ENCODE measurements around the gene CHPT1.

CHPT1 gene

DNA sequence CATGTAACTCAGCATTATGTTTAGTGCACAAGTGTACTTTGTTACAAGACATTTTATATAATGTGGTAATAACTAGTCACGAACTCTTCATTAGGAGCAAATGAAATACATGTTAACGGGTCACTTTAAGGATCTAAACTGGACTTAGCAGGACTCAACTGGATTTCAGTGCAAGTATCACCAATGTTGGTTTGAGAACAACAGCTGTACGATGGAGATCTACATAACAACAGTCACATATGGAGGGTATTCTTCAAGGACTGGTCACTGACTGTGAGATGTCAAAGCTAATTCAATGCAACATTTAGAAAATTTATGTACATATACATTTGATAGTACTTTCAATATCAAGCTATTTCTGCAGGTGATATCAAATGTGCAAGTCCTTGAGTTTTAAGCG is 64.3 kb downstream of the CHPT1 start:
- Histone ChIP-seq H3K36me3 (ENCODE audit: control insufficient read depth, insufficient read depth, low read length) (peaks cover 4% of the 10 kb centered on the region), H3K4me1 (no peaks in the 10 kb centered on the region), H3K27ac (no peak overlapping the region), H3K9me3 (ENCODE audit: control insufficient read depth, low read length) (no peaks in the 10 kb centered on the region), H2AFZ (no peak overlapping the region), H3K9ac (no peak overlapping the region), H3K4me2 (ENCODE audit: low read length) (no peak overlapping the region), H3K4me3 (ENCODE audit: low read depth, low read length) (no peak overlapping the region), H3K27me3 (ENCODE audit: control insufficient read depth, insufficient read depth, low read length) (no peaks in the 10 kb centered on the region), H3K79me2 (no peaks in the 10 kb centered on the region)
- TF ChIP-seq CTCF (IDR thresholded peaks at IDR 0.05) = no peak

- no peak overlapping the region for H2AFZ ChIP-seq
- H3K4me3 ChIP-seq (ENCODE audit: low read depth, low read length) = no peak overlapping the region
- no peak overlapping the region for H3K4me2 ChIP-seq (ENCODE audit: low read length)
- H3K9ac ChIP-seq = no peak overlapping the region
- H3K27me3 ChIP-seq (ENCODE audit: control insufficient read depth, insufficient read depth, low read length) = no peaks in the 10 kb centered on the region
- no peak overlapping the region for H3K27ac ChIP-seq
- no peaks in the 10 kb centered on the region for H3K79me2 ChIP-seq
- H3K9me3 ChIP-seq (ENCODE audit: control insufficient read depth, low read length) = no peaks in the 10 kb centered on the region
- no peaks in the 10 kb centered on the region for H3K4me1 ChIP-seq
- TF ChIP-seq CTCF (IDR thresholded peaks at IDR 0.05) = no peak
- H3K36me3 ChIP-seq (ENCODE audit: control insufficient read depth, insufficient read depth, low read length) = peaks cover 2% of the 10 kb centered on the region
Observed at GRCh38 chr12:101763246-101763931, 65.9 kb downstream of the CHPT1 start.

GRCh38 chr12:101764051-101764792 is 66.8 kb downstream of the CHPT1 start:
- no peak overlapping the region for H3K4me2 ChIP-seq (ENCODE audit: low read length)
- no peaks in the 10 kb centered on the region for H3K9me3 ChIP-seq (ENCODE audit: control insufficient read depth, low read length)
- no peaks in the 10 kb centered on the region for H3K4me1 ChIP-seq
- H3K27ac ChIP-seq = no peak overlapping the region
- no peaks in the 10 kb centered on the region for H3K36me3 ChIP-seq (ENCODE audit: control insufficient read depth, insufficient read depth, low read length)
- H3K79me2 ChIP-seq = no peaks in the 10 kb centered on the region
- no peak overlapping the region for H3K4me3 ChIP-seq (ENCODE audit: low read depth, low read length)
- H2AFZ ChIP-seq = no peak overlapping the region
- H3K9ac ChIP-seq = no peak overlapping the region
- no peak for TF ChIP-seq CTCF (IDR thresholded peaks at IDR 0.05)
- H3K27me3 ChIP-seq (ENCODE audit: control insufficient read depth, insufficient read depth, low read length) = no peaks in the 10 kb centered on the region

GRCh38 chr12:101767537-101767936 is 70.1 kb downstream of the CHPT1 start:
- H3K9me3 ChIP-seq (ENCODE audit: control insufficient read depth, low read length) = no peaks in the 10 kb centered on the region
- no peak overlapping the region for H3K27ac ChIP-seq
- no peaks in the 10 kb centered on the region for H3K36me3 ChIP-seq (ENCODE audit: control insufficient read depth, insufficient read depth, low read length)
- H2AFZ ChIP-seq = no peak overlapping the region
- no peaks in the 10 kb centered on the region for H3K27me3 ChIP-seq (ENCODE audit: control insufficient read depth, insufficient read depth, low read length)
- no peaks in the 10 kb centered on the region for H3K79me2 ChIP-seq
- no peak overlapping the region for H3K4me3 ChIP-seq (ENCODE audit: low read depth, low read length)
- no peak for TF ChIP-seq CTCF (IDR thresholded peaks at IDR 0.05)
- no peak overlapping the region for H3K4me2 ChIP-seq (ENCODE audit: low read length)
- H3K9ac ChIP-seq = no peak overlapping the region
- no peaks in the 10 kb centered on the region for H3K4me1 ChIP-seq

All from parathyroid adenoma (tissue), 2 donors.